Nucleus accumbens (tissue), 56 donors: ENCODE data around the gene SNX25.
A peak's percentile ranks its signal among the peaks of the same experiment; 100 is the strongest.

Experiments used
- DNase-seq, 56 donors: peaks; one replicate each; lab custom pipeline; 2025; lab: John Stamatoyannopoulos, UW

Gene SNX25

DNA sequence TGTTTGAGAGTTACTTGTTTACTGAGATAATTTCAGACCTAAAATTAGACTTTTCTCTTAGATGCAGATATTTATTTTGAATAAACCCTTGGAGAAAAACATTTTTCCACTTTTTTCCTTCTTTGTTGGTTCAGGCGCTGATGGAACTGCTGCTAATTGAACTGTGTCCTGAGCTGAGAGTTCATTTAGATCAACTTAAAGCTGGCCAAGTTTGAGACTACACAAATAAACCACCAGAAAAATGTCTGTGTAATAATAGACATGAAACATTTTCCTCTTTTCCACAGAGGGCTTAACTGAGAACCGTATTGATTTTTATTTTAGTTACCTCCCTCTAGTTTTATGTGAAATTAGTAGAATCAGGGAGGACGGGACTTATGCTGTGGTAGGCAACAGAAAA, 153.9 kb downstream of the SNX25 start:
- no peak for DNase-seq

DNA sequence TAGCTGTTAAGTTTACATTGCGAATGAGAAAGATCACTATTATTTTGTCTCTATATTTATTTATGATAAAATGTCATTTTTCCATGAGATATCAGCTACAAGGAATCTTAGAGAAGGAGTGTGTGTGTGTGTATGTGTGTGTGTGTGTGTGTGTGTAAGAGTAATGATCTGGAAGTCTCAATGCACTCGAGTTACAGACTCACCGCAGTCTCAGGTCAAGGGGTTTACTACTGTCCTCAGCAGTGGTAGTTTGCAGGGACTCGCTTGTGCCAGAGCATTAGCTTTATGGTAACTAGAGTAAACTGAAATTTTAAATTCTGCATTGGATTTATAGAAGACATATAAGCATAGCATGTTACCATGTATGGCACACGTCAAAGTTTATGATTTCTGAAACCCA, 155.5 kb downstream of the SNX25 start:
- DNase-seq: no peak

DNA sequence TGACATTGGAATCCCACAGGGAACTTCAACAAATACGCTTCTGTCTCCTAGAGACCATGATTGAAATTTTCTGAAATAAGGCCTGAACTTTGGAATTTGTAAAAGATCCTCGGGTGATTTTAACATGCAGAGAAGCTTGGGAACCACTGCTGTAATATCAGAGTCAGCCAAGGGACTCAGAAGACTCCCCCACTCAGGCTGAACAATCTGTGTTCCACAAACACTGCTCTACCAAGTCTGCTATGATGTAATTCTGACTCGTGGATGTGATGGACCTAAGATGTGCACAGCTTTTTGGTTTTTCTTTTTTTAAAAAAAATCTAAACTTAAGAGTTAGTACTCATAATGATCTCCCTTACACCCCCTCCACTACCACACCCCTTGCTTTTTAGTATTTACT, 160.3 kb downstream of the SNX25 start:
- DNase-seq: no peak

DNA sequence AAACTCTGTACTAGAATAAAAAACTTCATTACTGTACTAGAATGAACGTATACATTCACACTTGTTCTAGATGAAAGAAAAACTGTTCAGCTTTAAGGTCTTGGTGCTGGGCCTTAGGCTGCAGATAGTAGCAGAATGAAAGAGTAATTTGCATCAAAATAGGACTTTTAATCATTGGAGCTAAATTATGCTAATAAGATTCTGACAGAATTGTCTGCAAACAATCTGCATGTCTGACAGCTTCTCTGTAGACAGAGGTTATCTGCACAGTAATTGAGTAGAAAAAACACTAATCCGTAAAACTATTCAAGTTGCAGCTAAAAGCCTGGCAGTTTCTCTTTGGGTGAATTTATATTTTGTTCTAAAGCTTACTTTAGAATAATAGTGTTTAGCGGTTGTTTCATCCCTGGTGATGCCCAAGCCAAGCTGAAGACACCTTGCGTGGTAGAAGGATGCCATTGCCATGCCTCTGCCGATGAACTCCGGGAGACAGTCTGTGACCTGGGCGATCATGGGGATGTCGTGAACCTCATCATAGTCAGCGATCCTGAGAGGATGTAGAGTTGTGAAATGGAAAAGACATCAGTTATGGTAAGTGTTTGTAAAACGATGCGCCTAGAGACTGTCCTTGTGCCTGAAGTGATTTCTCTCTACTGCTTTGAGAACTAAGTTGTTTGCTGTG, 161.0 kb downstream of the SNX25 start:
- no peak for DNase-seq

GRCh38 chr4:185371702-185372101, 162.3 kb downstream of the SNX25 start:
- no peak for DNase-seq

DNA sequence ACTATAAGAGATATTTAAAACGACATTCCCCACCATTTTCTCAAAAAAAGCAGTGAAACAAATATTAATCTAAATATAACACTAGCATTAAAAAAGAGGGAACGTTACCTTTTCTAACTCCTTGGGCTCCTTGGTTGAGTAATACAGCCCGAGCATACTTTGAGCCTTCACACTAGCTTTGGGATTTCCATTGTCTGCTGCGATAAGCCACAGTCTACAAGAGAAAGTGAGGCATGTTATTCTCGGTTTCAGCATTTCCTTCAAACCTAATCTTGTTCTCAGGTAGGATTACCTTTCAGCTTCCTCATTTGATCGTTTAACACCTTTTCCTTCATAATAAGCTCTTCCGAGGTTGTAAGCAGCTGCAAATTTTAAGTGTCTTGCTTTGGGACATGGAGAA, 164.6 kb downstream of the SNX25 start:
- DNase-seq: no peak

DNA sequence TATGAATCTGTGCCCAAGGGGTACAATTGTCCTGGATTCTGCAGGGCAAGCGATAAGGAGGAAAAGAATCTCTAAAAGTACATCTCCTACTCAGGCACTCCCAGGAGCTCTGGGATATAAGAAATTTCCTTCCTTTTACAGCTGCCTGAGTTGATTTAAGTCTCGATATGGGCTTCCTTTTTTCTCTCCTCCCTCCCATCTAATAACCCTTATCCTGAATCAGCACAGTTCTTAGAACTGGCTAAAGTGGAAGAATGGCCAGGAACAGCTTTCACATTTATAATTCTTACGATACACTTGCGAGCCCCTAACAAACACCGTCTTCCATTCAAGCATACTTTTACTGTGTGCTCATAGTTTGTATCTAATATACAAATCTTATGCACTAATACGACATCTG, 165.2 kb downstream of the SNX25 start:
- no peak for DNase-seq

- DNase-seq: no peak
Measured at GRCh38 chr4:185378264-185378663, 168.9 kb downstream of the SNX25 start.

DNA sequence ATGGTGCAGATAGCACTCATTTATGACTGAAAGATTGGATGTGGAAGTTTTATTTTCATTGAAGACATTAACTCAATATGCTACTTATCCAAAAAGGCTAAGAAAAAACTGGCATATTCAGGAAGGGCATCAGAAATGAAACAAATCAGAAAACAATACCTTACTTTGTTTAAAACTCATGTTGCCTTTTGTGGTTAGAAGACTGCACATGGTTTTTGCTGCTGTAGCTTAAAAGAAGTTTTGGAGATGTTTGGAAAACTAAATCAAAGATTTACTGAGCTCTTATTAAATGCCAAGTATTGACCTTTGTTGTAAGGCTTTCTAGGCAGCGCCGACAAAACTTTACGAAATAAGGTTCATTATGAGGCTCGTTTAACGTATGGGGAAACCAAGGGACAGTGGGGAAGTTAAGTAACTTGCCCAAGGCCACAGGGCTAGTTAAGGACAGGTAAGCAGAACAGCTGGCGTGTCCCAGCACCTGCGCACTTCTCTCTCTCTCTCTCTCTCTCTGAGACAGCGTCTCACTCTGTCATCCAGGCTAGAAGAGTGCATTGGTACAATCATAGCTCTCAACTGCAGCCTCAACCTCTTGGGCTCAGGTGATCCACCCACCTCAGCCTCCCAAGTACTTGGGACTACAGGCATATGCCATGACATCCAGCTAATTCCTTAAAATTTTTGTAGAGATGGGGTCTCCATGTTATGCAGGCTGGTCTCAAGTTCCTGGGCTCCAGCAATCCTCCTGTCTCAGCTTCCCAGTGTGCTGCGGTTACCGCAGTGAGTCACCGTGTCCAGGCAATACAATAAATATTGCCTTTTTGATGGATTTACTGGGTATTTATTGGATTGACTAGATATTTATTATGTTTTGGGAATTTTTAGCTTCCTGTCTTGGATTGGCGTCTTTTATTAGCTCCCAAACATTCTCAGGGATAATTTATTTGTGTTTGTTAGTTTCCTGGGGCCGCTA, 170.2 kb downstream of the SNX25 start:
- no peak for DNase-seq

- DNase-seq: no peak
Measured at GRCh38 chr4:185380320-185380719, 170.9 kb downstream of the SNX25 start.

GRCh38 chr4:185381288-185382196, 172.1 kb downstream of the SNX25 start:
- no peak for DNase-seq

- no peak for DNase-seq
Measured at GRCh38 chr4:185382754-185383153, 173.4 kb downstream of the SNX25 start.

DNA sequence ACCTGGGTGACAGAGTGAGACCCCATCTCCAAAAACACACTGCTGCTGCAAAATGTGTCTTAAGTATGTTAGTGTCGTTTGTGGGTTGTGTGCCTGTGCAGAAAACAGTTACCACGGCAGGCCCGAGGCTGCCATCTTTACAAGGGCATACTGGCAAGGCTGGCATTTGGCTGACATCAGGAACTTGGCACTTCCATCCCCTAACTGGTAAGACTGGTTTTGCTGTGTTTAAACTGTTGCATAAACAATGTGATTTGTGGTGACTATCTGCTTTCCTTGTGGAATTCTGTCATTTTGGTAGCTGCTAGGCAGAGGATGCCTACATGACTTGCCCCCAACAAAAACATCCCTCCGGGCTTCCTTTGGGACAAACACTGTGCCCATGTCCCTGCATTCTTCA, 174.1 kb downstream of the SNX25 start:
- no peak for DNase-seq

DNA sequence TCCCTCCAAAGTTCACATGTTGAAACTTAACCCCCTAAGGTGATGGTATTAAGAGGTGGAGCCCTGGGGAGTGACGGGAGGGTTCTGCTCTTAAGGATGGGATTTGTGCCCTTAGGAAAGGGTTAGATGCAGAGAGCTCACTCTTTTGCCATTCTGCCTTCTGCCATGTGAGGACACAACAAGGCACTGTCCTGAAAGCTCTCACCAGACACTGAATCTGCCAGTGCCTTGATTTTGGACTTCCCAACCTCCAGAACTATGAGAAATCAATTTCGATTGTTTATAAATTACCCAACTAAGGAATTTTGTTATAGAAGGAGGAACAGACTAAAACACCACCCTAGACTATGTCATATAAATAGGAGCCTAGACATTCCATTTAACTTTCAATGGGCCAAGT, 174.7 kb downstream of the SNX25 start:
- no peak for DNase-seq

DNA sequence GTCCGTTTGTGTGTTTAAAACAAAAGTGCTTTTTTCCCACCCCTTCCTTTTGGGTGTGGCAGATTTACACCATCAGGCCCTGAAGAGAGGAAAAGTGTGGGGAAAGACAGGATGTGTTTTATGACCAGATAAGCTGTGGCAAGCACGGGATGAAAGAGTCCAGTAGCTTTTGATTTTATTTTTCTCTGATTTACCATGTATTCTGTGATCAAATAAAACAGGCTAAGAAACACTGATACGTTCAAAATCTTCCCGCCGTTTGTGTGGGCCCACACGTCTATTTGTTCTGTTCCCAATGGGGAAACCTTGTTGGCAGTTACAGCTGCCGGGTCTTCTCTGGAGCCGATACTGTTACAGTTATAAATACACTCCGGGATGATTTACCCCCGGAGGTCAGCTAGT, 175.5 kb downstream of the SNX25 start:
- DNase-seq: no peak

DNA sequence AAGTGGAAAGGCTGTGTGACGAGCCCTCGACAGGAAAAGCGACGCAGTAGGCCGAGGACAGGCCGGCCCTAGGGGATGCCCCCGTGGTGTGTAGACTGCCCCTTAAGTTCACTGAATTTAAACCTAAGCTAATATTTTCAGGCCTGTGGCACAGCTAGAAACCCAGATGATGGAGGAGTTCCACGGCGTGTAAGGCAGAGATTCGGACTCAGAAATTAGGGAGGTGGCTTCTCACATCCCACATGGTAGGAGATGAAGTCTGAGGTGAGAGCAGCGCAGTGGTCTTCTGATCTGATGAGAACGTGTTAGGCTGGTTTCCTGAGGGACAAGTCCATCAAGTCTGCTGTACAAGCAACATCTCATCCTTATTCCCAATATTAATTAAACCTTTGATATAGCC, 178.6 kb downstream of the SNX25 start:
- DNase-seq: no peak

- DNase-seq: no peak
Measured at GRCh38 chr4:185390941-185391340, 181.5 kb downstream of the SNX25 start.

DNA sequence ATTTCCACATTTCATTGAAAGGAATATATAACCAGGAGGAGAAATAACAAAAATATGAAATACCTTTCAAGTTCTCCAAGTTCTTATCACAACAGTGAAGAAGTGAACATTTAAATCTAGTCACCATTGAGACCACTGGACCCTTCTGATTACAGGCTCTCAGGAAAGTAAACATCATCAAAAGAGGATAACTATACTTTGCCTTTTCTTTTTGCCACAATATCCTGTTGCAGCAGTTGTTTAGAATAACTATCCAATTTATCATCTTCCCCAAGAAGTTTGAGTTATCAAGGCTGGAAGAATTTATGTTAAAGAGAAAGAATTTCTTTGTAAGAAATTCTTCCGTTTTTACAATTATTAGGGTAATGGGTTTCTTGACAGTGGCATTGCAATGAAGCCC, 182.8 kb downstream of the SNX25 start:
- no peak for DNase-seq

DNA sequence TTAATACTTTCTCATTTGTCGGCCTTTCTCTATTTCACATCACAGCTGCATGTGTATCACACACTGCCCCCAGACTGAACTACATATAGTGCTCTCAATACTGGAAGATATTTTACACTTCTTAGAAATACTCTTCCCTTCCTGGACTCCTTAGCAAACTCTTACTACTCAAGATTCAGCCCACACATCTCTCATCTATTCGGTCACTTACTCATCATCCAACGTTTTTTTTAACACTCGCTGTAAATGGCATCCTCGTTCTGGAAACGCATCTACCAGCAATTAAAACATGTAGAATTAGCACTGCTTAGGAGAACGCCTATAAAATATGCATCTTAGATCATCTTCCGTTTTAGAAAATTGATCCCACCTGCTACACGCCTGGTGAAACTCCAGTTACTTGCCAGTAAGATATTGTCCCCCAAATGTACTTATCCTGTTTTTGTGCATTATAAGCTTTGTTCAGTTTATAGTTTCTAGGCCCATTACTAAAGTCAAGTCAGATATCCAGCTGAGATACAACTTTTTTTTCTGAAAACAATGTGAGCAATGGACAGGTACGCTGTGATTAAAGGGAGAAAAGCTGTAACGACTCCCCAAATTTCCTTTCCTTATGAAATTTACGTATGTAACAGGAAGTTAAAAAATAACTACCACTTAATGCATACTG, 185.3 kb downstream of the SNX25 start:
- peak in 2 of 56 donors; percentile 10 to 22 for DNase-seq

GRCh38 chr4:185395238-185395955, 186.0 kb downstream of the SNX25 start, which contains the start of gene LRP2BP:
Gene LRP2BP (minus strand): TSS chr4:185395924. CDS start chr4:185378186, 17,738 bp downstream.
- no peak for DNase-seq
